NK-92 (cell line): ENCODE measurements around the gene CERS4.
"Not testable (repeated sequence)": the region's sequence is repeated elsewhere in the genome, so short reads cannot be mapped to it uniquely, and the experiment has no call there.

ENCODE experiments used
- DNase-seq: peaks from one replicate; lab custom pipeline; 2025; ENCODE audit not compliant: unreplicated experiment; lab: John Stamatoyannopoulos, UW

CERS4 gene

GRCh38 chr19:8208922-8209461 is at the start of gene CERS4:
Gene CERS4, plus strand, starts transcription at chr19:8209370. Its CDS starts 41,707 bp downstream, at chr19:8251077.
- no peak for DNase-seq

GRCh38 chr19:8161135-8161646 is 48.0 kb upstream of the CERS4 start:
- DNase-seq, result no peak

GRCh38 chr19:8163759-8164158 is 45.4 kb upstream of the CERS4 start:
- no peak for DNase-seq

- no peak for DNase-seq
These were observed 41.2 kb upstream of the CERS4 start for GRCh38 chr19:8167985-8168384.

GRCh38 chr19:8168537-8168936 is 40.6 kb upstream of the CERS4 start:
- no peak for DNase-seq

- DNase-seq, result no peak
These were observed 34.5 kb upstream of the CERS4 start for GRCh38 chr19:8174706-8175105.

GRCh38 chr19:8180018-8180417 is 29.2 kb upstream of the CERS4 start:
- no peak for DNase-seq

GRCh38 chr19:8184274-8184673 is 24.9 kb upstream of the CERS4 start:
- DNase-seq, result no peak

- no peak for DNase-seq
These were observed 23.7 kb upstream of the CERS4 start for GRCh38 chr19:8185343-8186068.

GRCh38 chr19:8192221-8192820 is 16.8 kb upstream of the CERS4 start:
- no peak for DNase-seq

- DNase-seq, result no peak
These were observed 14.5 kb upstream of the CERS4 start for GRCh38 chr19:8194528-8195267.

- no peak for DNase-seq
These were observed 12.8 kb upstream of the CERS4 start for GRCh38 chr19:8196271-8196927.

GRCh38 chr19:8203288-8204120 is 5.7 kb upstream of the CERS4 start:
- DNase-seq, result not testable (repeated sequence)

- DNase-seq, result no peak
These were observed 4.2 kb upstream of the CERS4 start for GRCh38 chr19:8204961-8205360.

- no peak for DNase-seq
These were observed 2.8 kb upstream of the CERS4 start for GRCh38 chr19:8206147-8207087.

GRCh38 chr19:8207326-8207725 is 1.8 kb upstream of the CERS4 start:
- DNase-seq, result not testable (repeated sequence)

GRCh38 chr19:8208119-8208921 is 850 bp upstream of the CERS4 start:
- DNase-seq, result no peak
